ENCODE measurements around the gene SNRPB. TPM values are rescaled to one million over a fixed set of nuclear protein-coding genes. Genes with fewer than 3 reads are reported as not detected.

The SNRPB gene
- total RNA-seq, 1 experiment from 2014 or later = 349 TPM

GRCh38 chr20:2446845-2447244 is 23.7 kb downstream of the SNRPB start:
- POLR2A ChIA-PET (ENCODE audit: unreplicated experiment) = interaction anchor here (0.7 kb wide), 1 partner anchor 414 kb away, joined by 3 read pairs; no protein-coding TSS in a partner anchor
- Histone ChIP-seq H3K9me3 (ENCODE audit: insufficient read depth, low read depth) (peaks cover 3% of the 10 kb centered on the region; the same call in 1 of the 2 replicates), H3K36me3 (ENCODE audit: low read depth) (no peaks in the 10 kb centered on the region), H3K4me3 (no peak overlapping the region), H3F3A (ENCODE audit: insufficient read depth, low read depth) (peaks cover 10% of the 10 kb centered on the region; the same call in 1 of the 2 replicates), H2AFZ (no peak overlapping the region), H3K27me3 (ENCODE audit: insufficient read depth, low read depth) (peaks cover 23% of the 10 kb centered on the region; the same call in 1 of the 2 replicates), H3K4me2 (no peak overlapping the region), H4K20me1 (ENCODE audit: insufficient read depth) (no peaks in the 10 kb centered on the region), H3K4me1 (replicated peaks; ENCODE audit: insufficient read depth) (no peaks in the 10 kb centered on the region), H3K9me2 (ENCODE audit: insufficient read depth) (no peaks in the 10 kb centered on the region), H3K27ac (no peak overlapping the region), H3K79me2 (ENCODE audit: low read depth) (no peaks in the 10 kb centered on the region)
- intact Hi-C loops (cut with micrococcal nuclease; ENCODE audit: unreplicated experiment) = no loop called here
- TF ChIP-seq EZH2 (IDR thresholded peaks at IDR 0.05; ENCODE audit: low read depth) (no peak), CTCF (conservative IDR thresholded peaks at IDR 0.05) (no peak)
- DNase-seq = no peak
- CTCF ChIA-PET = no interaction called here
- BruUV-seq (replicated peaks) = no TSS peak

GRCh38 chr20:2431185-2431584 is 39.4 kb downstream of the SNRPB start:
- intact Hi-C loops (cut with micrococcal nuclease; ENCODE audit: unreplicated experiment) = no loop called here
- no peak overlapping the region for H3K4me3 ChIP-seq
- H2AFZ ChIP-seq = no peak overlapping the region
- H3K27ac ChIP-seq = no peak overlapping the region
- H4K20me1 ChIP-seq (ENCODE audit: insufficient read depth) = no peaks in the 10 kb centered on the region
- no peaks in the 10 kb centered on the region for H3K79me2 ChIP-seq (ENCODE audit: low read depth)
- CTCF ChIA-PET = no interaction called here
- no peaks in the 10 kb centered on the region for H3K9me3 ChIP-seq (ENCODE audit: insufficient read depth, low read depth)
- TF ChIP-seq CTCF (conservative IDR thresholded peaks at IDR 0.05) = no peak
- no peaks in the 10 kb centered on the region for H3F3A ChIP-seq (ENCODE audit: insufficient read depth, low read depth)
- H3K4me1 ChIP-seq (replicated peaks; ENCODE audit: insufficient read depth) = no peaks in the 10 kb centered on the region
- POLR2A ChIA-PET (ENCODE audit: unreplicated experiment) = no interaction called here
- H3K27me3 ChIP-seq (ENCODE audit: insufficient read depth, low read depth) = no peaks in the 10 kb centered on the region; the same call in 1 of the 2 replicates
- no peak overlapping the region for H3K4me2 ChIP-seq
- H3K9me2 ChIP-seq (ENCODE audit: insufficient read depth) = no peaks in the 10 kb centered on the region
- H3K36me3 ChIP-seq (ENCODE audit: low read depth) = no peaks in the 10 kb centered on the region
- no TSS peak for BruUV-seq (replicated peaks)
- DNase-seq = no peak

- H3K4me3 ChIP-seq = no peak overlapping the region
- no peaks in the 10 kb centered on the region for H3K9me3 ChIP-seq (ENCODE audit: insufficient read depth, low read depth)
- ChIA-PET CTCF (no interaction called here), POLR2A (ENCODE audit: unreplicated experiment) (no interaction called here)
- H3K36me3 ChIP-seq (ENCODE audit: low read depth) = no peaks in the 10 kb centered on the region
- no TSS peak for BruUV-seq (replicated peaks)
- TF ChIP-seq CTCF (conservative IDR thresholded peaks at IDR 0.05) (no peak), EZH2 (IDR thresholded peaks at IDR 0.05; ENCODE audit: low read depth) (no peak)
- no peaks in the 10 kb centered on the region for H3K79me2 ChIP-seq (ENCODE audit: low read depth)
- no peak overlapping the region for H3K4me2 ChIP-seq
- H3K9me2 ChIP-seq (ENCODE audit: insufficient read depth) = no peaks in the 10 kb centered on the region
- H3K27me3 ChIP-seq (ENCODE audit: insufficient read depth, low read depth) = no peaks in the 10 kb centered on the region; the same call in 1 of the 2 replicates
- DNase-seq = no peak
- H3K27ac ChIP-seq = no peak overlapping the region
- intact Hi-C loops (cut with micrococcal nuclease; ENCODE audit: unreplicated experiment) = no loop called here
- H3F3A ChIP-seq (ENCODE audit: insufficient read depth, low read depth) = no peaks in the 10 kb centered on the region
- H2AFZ ChIP-seq = no peak overlapping the region
- no peaks in the 10 kb centered on the region for H4K20me1 ChIP-seq (ENCODE audit: insufficient read depth)
- H3K4me1 ChIP-seq (replicated peaks; ENCODE audit: insufficient read depth) = no peaks in the 10 kb centered on the region
Observed at GRCh38 chr20:2430538-2430937, 40.1 kb downstream of the SNRPB start.
